Activated T-cell treated with anti-CD3 and anti-CD28 coated beads, Interleukin-2, amount 50 U/mL, for 1 hour (primary cell): Measurements from ENCODE around the gene FKBP7.
"Not testable (repeated sequence)": the region's sequence is repeated elsewhere in the genome, so short reads cannot be mapped to it uniquely, and the experiment has no call there.

Experiments
- DNase-seq: peaks from one replicate; pipeline ENCODE4 v3.0.0-alpha.2; 2020

The FKBP7 gene, protein sequence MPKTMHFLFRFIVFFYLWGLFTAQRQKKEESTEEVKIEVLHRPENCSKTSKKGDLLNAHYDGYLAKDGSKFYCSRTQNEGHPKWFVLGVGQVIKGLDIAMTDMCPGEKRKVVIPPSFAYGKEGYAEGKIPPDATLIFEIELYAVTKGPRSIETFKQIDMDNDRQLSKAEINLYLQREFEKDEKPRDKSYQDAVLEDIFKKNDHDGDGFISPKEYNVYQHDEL

DNA sequence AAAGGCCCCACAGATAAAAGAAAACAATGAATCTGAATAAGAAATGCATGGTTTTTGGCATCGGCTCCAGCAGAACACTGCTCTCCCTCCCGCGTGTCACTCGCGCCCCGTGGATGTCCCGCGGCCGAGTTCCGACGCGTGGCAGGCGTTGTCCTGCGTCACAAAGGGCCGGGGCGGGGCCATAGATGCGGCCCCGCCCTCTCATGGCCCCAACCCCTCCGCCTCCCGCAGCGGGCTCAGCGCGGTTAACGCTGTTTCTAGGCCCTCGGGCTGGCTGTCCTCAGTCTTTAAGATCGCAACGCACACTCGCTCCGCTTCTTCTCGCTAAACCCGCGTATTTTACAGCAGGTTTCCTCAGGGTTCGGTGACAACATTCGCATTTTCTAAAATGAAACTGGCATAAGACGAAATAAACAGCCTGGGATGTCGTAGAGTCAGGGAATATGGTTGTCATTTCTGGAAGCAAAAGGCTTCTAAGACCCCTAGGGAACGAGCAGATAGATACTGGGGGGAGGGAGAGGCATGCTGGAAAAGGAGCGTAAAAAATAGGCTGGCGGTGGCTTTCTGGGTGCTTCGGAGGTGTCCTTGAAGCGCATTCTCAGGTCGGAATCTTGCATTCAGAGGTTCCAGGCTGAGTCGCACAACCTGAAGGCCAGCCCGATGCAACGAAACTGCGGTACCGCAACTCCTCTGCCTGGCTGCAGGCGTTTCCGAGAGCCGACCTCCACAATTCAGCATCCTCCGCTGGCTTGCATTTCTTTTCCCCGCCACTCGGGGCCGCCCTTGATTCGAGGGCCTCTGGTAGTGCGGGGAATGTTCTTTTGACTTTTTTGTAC lies at the start of gene FKBP7:
FKBP7 (minus strand) TSS at position 162 of the 836 bp plus-strand sequence; CDS start at position 61, 101 bp downstream.
- peak; percentile 89 for DNase-seq

DNA sequence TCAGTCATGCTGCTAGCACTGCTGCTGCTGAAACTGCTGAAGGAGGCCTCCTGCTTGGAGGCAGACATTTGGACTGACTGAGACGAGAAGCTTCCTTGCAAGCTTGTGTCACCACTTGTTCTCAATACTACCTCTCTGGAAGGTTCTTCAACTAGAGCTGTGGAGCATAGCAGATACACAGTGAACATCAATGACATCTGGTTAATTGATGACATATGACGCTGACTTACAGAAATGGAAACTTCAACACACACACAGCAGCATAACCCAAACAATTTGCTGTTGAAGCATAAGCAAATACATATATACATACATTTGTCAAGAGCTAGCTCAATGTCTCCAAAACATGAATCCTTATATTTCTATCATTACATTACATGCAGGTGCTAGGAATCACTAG lies 49.2 kb upstream of the FKBP7 start:
- DNase-seq = no peak

DNA sequence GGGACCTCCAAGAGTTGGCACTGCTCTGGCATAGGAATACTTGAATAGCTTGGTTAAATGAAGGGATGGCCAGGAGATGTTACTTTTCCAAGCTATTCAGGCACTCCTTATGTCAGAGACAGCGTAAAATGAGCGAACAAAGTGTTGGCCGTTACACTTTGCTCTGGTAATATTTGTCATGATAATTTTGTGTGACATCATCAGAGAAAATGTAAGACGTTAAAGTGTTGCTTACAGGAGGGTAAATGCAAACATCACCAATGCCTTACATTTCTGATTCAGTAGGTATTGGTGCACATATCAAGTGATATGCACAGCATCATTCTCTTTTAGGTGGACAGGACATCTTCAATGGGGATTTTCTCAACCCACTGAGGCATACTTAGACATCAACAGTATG lies 47.9 kb upstream of the FKBP7 start:
- no peak for DNase-seq

DNA sequence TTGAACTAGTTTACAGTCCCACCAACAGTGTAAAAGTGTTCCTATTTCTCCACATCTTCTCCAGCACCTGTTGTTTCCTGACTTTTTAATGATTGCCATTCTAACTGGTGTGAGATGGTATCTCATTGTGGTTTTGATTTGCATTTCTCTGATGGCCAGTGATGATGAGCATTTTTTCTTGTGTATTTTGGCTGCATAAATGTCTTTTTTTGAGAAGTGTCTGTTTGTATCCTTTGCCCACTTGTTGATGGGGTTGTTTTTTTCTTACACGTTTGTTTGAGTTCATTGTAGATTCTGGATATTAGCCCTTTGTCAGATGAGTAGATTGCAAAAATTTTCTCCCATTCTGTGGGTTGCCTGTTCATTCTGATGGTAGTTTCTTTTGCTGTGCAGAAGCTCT lies 47.1 kb upstream of the FKBP7 start:
- DNase-seq = not testable (repeated sequence)

DNA sequence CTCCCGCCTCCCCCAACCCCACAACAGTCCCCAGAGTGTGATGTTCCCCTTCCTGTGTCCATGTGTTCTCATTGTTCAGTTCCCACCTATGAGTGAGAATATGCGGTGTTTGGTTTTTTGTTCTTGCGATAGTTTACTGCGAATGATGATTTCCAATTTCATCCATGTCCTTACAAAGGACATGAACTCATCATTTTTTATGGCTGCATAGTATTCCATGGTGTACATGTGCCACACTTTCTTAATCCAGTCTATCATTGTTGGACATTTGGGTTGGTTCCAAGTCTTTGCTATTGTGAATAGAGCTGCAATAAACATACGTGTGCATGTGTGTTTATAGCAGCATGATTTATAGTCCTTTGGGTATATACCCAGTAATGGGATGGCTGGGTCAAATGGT lies 46.6 kb upstream of the FKBP7 start:
- not testable (repeated sequence) for DNase-seq

DNA sequence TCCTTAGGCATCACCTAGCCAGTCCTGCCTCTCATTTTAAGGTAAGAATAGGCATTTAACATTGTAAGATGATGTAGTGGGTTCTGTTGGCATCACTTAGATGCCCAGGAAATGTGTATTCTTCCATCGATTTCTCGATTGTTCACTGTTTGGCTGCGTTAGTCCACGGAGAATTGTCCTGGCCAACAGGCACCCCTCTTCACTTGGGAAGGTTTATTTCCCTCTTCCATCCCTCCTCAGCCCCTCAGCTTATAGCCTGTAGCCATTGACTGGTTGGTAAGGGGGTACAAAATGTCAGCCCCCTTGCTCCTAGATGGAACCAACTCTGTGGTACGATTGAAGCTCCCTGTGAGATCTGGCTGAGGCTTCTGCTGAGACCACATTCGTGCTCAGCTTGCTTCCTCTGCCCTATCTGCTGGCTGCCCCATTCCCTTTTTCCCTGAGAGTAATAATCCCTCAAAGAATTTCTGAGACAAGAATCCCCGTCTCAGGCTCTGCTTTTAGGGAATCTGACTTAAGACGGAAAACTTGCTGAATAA lies 45.3 kb upstream of the FKBP7 start:
- DNase-seq = no peak

DNA sequence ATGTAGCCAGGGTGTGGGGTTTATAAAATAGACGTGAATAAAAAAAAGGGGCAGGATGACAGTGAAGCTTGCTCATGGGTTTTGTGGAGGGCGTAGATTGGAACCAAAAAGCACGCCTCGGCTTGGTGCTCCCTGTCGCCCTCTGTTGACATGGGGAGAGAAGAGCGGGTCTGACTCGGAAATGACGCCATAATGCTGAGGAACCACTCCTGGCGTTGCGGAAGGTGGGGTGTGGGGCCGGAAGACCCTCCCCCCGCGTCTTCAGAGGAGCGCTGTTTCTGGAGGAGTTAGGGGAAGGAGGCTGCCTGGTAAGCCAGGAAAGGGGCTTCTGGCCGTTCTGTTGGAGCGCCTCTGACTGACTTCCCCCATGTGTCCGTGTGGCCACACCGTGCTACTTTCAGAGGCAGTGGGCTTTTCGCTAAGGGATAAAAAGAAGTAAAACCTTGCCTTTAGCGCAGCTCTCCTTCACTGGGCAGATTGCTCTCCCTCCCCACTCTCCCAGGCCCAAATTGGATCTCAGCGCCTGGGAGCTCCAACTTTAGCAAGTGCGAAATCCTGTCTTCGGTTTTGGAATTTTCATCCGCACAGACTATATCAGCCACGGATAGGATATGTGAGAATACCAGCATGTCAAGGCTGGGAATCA lies 44.7 kb upstream of the FKBP7 start:
- DNase-seq = peak; percentile 83

DNA sequence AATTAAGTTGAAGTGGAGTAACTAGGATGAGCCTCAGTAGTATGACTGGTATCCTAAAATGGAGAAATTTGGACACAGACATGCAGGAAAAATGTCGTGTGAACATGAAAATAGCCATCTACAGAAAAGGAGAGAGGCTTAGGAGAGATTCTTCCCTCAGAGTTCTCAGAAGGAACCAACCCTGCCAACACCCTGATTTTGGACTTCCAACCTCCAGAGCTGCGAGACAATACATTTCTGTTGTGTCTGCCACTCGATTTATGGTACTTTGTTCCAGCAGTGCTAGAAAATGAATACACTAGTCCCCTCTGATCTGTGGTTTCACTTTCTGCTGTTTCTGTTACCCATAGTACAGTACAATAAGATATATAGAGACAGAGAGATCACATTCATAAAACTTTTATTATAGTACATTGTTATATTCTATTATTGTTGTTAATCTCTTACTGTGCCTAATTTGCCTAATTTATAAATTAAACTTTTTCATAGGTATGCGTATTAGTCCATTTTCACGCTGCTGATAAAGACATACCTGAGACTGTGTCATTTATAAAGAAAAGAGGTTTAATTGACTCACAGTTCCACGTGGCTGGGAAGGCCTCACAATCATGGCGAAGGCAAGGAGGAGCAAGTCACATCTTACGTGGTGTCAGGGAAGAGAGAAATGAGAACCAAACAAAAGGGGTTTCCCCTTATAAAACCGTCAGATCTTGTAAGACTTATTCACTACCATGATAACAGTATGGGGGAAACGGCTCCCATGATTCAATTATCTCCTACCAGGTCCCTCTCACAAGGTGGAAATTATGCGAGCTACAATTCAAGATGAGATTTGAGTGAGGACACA lies 43.1 kb upstream of the FKBP7 start:
- no peak for DNase-seq

DNA sequence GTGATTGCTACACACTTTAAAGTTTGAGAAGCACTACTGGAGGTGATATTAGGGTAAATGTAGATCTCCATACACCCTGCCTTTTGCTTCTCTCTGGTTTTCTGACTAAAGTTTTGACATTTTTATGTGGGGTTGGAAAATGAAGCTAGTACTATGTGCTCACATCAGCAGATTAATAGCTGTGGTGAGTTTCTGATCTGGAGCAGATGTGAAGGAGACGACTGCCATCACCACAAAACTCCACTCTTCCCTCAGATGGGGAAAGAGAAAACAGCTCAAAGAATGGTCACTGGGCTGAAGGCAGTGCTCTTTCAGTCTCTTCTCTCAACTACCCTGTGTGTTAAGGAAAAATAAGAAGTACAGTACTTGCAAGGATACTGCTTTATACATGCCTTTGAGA lies 39.1 kb upstream of the FKBP7 start:
- no peak for DNase-seq

DNA sequence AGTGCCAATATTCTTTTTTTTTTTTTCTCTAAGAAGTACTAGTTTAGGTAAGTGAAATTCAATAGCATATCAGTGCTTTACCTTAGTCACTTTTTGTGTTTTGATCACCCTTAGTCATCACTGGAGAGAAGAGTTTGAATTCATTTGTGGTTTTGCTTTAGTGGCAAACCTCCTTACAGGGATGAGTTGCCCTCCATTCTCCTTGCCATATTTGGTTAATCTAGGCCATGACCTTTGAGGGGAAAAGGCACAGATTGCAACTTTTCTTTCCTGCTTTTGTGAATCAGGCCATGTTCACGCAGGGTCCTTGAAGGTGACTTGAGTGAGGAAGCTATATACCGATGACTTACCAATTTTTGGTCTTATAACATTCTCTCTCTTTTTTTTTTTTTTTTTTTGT lies 36.3 kb upstream of the FKBP7 start:
- no peak for DNase-seq

DNA sequence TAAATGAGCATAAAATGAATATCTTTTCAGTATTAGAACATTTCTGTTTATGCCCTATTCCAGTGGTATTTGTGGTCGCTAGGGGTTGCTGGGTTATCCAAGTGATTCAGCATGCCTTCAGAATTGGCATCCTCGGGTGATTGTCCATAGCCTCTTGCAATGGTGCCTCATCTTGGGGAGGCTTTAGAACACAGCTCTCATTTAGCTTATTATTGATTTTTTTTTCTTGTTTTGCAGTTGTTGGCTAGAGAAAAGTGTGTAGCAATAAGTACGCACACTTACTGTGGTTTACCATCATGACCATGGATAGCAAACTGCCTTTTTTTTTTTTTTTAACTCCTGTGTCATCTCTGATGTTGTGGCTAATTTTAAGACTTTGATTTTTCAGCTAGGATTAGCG lies 35.5 kb upstream of the FKBP7 start:
- no peak for DNase-seq

DNA sequence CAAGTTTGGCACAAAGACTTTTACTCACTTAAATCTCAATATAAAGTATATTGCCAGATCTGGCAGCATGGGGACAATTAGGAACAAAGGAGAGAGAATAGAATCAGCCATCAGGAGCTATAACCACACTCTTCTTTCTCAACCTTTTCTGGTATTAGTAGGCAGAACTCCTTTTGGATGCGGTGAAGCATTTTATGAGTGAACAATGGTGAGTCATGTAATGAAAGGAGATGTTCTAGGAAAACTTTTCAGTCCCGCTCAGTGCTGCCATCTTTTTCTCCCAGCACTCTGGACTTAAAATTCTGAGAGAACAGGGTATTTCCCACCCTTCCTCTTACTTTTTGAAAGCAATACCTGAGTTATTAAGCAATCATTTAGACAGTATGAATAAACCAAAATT lies 34.1 kb upstream of the FKBP7 start:
- DNase-seq = no peak

DNA sequence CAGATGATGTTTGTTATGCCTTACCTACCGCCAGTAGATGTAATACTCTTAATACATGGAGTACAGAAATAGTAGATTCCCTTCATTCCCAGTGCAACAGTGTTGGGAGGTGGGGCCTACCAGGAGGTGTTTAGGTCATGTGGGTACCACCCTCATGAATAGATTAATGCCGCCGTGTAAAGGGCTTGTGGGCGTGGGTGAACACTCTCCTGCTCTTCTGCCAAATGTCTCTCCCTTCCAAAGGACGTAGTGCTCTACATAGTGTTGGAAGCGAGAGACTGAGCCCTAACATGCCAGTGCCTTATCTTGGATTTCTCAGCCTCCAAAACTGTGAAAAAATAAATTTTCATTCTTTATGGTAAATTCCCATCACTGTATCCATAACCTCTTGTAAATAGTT lies 32.0 kb upstream of the FKBP7 start:
- no peak for DNase-seq

DNA sequence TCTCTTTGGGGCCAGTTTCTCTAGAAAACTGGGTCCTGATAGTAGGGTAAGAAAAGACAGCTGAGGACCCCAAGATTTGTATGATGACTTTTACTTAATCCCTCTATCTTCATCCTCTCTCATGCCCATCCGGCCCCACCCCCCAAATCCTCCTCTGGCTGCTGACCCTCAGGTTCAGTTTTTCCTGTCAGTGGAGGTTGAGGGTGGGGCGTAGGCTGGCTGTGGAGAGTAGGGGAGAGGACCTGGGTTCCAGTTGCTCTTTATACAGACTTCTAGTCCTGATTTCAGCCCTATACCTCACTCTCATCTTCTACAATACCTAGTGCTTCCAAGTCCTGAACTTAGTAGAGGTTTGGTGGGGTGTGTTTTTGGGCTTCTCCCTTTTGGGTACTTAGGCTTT lies 30.2 kb upstream of the FKBP7 start:
- DNase-seq = no peak

DNA sequence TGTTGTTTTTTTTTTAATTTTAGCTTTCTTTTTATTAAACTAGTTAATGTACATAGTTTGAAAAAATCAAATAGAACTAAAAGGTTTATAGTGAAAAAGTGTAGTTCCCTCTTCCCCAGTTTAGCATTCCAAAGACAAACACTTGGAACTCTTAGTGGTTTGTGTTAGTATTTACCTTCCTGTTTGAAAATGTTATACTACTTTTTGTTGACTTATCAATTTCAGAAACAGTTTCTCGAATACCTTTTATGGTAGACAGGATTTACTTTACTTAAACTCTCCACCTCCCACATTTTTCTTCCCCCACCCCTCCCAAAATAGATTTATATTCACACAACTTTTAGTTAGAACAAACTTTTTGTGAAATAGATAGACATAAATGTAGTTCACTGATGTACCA lies 28.5 kb upstream of the FKBP7 start:
- DNase-seq = no peak

DNA sequence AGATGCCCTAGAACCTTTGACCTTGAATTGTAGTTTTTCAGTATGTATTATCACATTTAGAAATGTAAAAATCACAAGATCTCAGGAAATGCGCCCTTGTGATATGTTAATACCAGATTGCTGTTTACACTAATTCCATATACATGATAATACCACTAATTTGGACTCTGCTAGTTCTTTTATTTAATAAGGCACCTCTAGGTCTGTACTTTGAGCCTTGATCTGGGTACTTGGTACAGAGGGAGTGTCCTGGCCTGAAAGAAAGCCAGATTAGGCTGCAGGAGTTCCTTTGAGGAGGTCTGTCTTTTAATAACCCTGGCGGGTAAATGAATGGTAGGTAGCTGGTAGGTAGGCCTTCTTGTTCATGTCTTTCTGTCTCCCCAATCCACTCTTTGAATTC lies 28.1 kb upstream of the FKBP7 start:
- no peak for DNase-seq

DNA sequence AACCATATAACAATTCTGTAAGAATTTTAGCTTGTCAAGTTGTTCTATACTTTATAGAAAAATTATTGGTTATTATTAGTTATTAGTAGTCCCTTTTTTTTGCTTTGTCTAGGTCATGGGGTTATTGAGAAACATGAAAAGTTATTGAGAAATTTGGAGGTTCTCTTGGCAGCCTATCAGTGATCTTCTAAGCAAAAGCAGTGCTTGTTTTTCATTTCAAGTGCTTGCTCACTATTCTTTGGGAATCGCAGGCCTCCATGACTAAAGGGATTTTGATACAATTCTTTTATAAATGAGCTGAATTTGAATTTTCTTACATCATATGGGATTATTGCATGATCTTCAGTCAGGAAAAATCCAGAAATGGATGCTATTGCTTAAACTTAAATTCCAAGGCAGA lies 27.7 kb upstream of the FKBP7 start:
- DNase-seq = no peak

DNA sequence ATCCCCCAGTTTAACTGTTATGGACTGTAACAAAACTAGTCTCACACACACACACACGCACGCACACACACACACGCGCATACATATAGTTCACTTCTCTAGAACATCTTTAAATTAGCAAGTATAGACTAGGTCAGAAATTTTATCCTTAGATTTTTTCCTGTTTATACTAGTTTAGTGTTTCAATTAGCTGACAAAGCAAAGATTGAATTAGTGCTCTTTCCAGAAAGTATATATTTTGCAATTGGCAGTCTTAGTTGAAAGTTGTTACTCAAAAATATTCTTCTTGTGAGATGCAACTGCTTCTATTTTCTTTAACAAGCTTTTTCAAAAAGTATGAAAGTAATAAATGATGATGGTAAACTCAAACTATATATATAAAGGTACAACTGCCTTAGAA lies 24.4 kb upstream of the FKBP7 start:
- DNase-seq = no peak

DNA sequence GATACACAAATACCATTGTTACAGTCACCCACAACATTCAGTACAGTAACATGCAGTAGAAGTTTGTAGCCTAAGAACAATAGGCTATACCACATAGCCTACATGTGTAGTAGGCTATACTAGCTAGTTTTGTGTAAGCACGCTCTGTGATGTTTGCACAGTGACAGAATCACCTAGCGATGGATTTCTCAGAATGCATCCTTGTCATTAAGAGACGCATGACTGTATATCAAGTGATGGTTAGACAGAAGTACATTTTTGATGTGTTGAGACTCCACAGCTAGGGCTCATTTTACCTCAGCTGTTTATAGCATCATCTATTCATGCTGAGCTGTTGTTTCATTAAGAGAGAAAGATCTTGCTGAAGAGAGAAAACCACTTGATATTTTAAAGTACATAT lies 21.2 kb upstream of the FKBP7 start:
- DNase-seq = no peak

DNA sequence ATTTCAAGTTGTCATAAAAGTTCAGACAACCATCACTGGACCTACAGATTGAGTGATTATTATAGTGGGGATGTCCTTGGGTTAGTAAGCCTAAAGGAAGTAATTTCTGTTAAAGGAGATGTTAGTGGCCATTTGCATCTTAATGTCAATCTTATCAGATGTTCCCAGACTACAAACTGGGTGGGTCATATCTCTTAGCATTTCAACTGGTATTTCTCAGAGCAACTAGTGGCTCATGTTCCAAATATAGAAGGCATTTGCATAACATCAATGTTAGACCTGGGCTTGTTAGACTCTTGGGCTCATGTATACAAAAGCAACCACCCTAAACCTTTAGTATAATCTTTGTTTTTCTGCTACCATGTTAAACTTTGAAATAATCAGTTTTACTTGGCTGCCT lies 19.7 kb upstream of the FKBP7 start:
- no peak for DNase-seq

DNA sequence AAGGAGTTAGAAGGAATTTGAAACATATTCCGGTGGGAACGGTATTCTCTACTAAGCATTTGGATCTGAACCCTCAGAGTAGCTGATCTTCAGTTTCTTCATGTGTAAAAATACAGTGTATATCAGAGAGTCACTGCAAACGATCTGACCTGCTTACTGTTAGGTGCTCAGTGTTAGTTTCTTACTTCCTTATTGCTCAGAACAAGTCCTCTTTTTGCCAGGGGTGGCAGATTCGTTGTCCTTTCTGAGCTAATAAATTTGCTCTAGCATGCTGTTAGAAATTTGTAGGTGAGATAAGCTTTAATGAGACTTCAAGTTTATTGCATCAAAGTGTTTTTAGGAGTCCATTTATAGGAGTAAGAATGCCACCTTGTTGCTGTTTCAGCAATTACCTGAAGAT lies 17.6 kb upstream of the FKBP7 start:
- no peak for DNase-seq

DNA sequence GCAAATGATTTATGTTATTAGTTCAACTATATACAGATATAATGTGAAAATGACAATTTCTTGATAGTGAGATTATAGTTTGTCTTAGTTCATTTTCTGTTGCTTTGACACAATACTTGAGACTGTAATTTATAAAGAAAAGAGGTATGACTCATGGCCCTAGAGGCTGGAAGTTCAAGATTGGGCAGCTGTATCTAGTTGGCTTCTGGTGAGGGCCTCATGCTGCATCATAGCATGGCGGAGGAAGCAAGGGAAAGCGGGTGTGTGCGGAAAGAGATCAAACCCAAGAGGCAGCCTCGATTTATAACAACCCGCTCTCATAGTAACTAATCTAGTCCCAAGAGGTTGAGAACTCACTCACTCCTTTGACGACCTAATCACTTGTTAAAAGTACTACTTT lies 13.2 kb upstream of the FKBP7 start:
- no peak for DNase-seq

DNA sequence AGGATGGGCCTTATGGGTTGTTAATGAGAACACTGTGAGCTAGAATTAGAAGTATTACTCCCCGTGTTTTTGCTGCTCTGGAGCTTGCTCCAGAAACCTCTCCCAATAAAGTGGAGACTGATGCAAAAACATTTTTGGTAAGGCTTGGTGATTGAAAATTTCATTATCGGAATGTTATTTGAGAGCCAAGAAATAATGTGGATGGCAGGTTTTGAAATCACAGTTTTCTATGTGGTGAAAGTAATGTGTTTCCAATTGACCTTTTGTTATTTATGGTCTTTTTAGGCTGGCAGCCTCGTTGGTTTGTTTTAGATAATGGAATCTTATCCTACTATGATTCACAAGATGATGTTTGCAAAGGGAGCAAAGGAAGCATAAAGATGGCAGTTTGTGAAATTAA lies 7.0 kb upstream of the FKBP7 start:
- no peak for DNase-seq
